Astrocyte of the cerebellum (primary cell): ENCODE data around the gene SIRT4.

Experiments used
- DNase-seq: peaks from one replicate; pipeline ENCODE4 v3.0.0-alpha.2; 2011; ENCODE audit warnings: low read depth
- H3K4me3 ChIP-seq: 2 replicates; pipeline ENCODE4 v1.5.1; 2011; ENCODE audit warnings: mild to moderate bottlenecking, low read depth, low read length, moderate library complexity
- CTCF ChIP-seq: IDR thresholded peaks from 2 replicates; pipeline ENCODE4 v1.5.1; 2012; ENCODE audit warnings: low read length, low read depth, moderate library complexity, mild to moderate bottlenecking; ENCODE audit errors: missing control alignments
- in situ Hi-C: cut with HindIII; loops from 2 replicates; pipeline ENCODE4 v1.10.0; 2017; ENCODE audit warnings: low sequenced_read_pairs

SIRT4 gene

GRCh38 chr12:120265473-120266179 is 36.5 kb upstream of the SIRT4 start, which contains the start of gene PXN:
TSS of gene PXN (minus strand) at chr12:120265730. CDS start at chr12:120265629, 101 bp downstream.
- peak; percentile 34 for DNase-seq
- H3K4me3 ChIP-seq = peak within 1 kb of the TSS; percentile 87
- in situ Hi-C loops = no loop called here
- TF ChIP-seq CTCF = peak; percentile 71

- in situ Hi-C loops = no loop called here
- no peak overlapping the region for H3K4me3 ChIP-seq
- no peak for DNase-seq
These were observed 35.8 kb upstream of the SIRT4 start for GRCh38 chr12:120266180-120266870.

GRCh38 chr12:120267736-120268135 is 34.4 kb upstream of the SIRT4 start:
- in situ Hi-C loops = no loop called here
- no peak overlapping the region for H3K4me3 ChIP-seq
- no peak for DNase-seq
- TF ChIP-seq CTCF = no peak

More at GRCh38 chr12:120266180-120266870, 35.8 kb upstream of the SIRT4 start:
- no peak for TF ChIP-seq CTCF

- no peak for TF ChIP-seq CTCF
- no peak for DNase-seq
These were observed 25.4 kb upstream of the SIRT4 start for GRCh38 chr12:120276734-120277133.

GRCh38 chr12:120278137-120279069 is 23.7 kb upstream of the SIRT4 start:
- no peak for DNase-seq
- no peak for TF ChIP-seq CTCF
- in situ Hi-C loops = no loop called here
- no peak overlapping the region for H3K4me3 ChIP-seq

More at GRCh38 chr12:120276734-120277133, 25.4 kb upstream of the SIRT4 start:
- H3K4me3 ChIP-seq = no peak overlapping the region
- in situ Hi-C loops = no loop called here

- in situ Hi-C loops = no loop called here
- no peak overlapping the region for H3K4me3 ChIP-seq
- no peak for TF ChIP-seq CTCF
- no peak for DNase-seq
These were observed 18.8 kb upstream of the SIRT4 start for GRCh38 chr12:120283318-120283717.
